Lower lobe of right lung (tissue), 2 donors: ENCODE results near the gene TMPRSS13. TPM values are rescaled to one million over a fixed set of nuclear protein-coding genes. Genes with fewer than 3 reads are reported as not detected.
"Not testable (repeated sequence)": the region's sequence is repeated elsewhere in the genome, so short reads cannot be mapped to it uniquely, and the experiment has no call there.

Experiments used
- ATAC-seq, 2 donors: fragments of 200-7000 bp; cut with Tn5 transposase; one replicate each; pipeline ENCODE4 v1.9.1; 2020 to 2022; ENCODE audit warnings: mild to moderate bottlenecking in 2 of 2, moderate library complexity in 2 of 2
- DNase-seq: peaks from one replicate; pipeline ENCODE4 v3.0.0-alpha.2; 2020
- H3K27ac ChIP-seq: fragments of 200-600 bp; one replicate; pipeline ENCODE4 v1.8.0; 2022
- H3K27me3 ChIP-seq: fragments of 200-600 bp; one replicate; pipeline ENCODE4 v1.8.0; 2022; ENCODE audit warnings: low read depth
- H3K36me3 ChIP-seq: fragments of 200-600 bp; one replicate; pipeline ENCODE4 v1.8.0; 2022; ENCODE audit warnings: mild to moderate bottlenecking
- H3K4me1 ChIP-seq: fragments of 200-600 bp; one replicate; pipeline ENCODE4 v1.8.0; 2022
- H3K4me3 ChIP-seq: fragments of 200-600 bp; one replicate; pipeline ENCODE4 v1.8.0; 2022; ENCODE audit warnings: mild to moderate bottlenecking
- H3K9me3 ChIP-seq: fragments of 200-600 bp; one replicate; pipeline ENCODE4 v1.8.0; 2022
- CTCF ChIP-seq: fragments of 200-600 bp; IDR thresholded peaks from one replicate; pipeline ENCODE4 v1.8.0; 2022; ENCODE audit warnings: antibody characterized with exemption, mild to moderate bottlenecking
- intact Hi-C: fragments of 100-400 bp; cut with DNase I; formaldehyde crosslinking; loops from one replicate; pipeline ENCODE4 v1.11.0; 2022
- total RNA-seq: library from RNA; stranded (reverse); fragmentation: NEBNext Ultra II Directional; extraction: Animal tissue kit (Norgen Biotek cat#: 25700); gene quantifications from one replicate; pipeline ENCODE4 v1.2.1, GENCODE V29; 2021
- donor health status: DM: no; HTN: yes; CAD: no; lungs with severe emphysema.

Gene TMPRSS13
- total RNA-seq, 1 donor from 2014 or later = 7.0 TPM

- Histone ChIP-seq H3K27me3 (no peaks in the 10 kb centered on the region), H3K4me3 (no peak overlapping the region), H3K4me1 (no peaks in the 10 kb centered on the region), H3K27ac (no peak overlapping the region), H3K9me3 (no peaks in the 10 kb centered on the region), H3K36me3 (no peaks in the 10 kb centered on the region)
- intact Hi-C loops = no loop called here
- TF ChIP-seq CTCF = no peak
- DNase-seq (no peak), ATAC-seq (no peak)
Measured at GRCh38 chr11:117958949-117959348, 29.7 kb upstream of the TMPRSS13 start.

DNA sequence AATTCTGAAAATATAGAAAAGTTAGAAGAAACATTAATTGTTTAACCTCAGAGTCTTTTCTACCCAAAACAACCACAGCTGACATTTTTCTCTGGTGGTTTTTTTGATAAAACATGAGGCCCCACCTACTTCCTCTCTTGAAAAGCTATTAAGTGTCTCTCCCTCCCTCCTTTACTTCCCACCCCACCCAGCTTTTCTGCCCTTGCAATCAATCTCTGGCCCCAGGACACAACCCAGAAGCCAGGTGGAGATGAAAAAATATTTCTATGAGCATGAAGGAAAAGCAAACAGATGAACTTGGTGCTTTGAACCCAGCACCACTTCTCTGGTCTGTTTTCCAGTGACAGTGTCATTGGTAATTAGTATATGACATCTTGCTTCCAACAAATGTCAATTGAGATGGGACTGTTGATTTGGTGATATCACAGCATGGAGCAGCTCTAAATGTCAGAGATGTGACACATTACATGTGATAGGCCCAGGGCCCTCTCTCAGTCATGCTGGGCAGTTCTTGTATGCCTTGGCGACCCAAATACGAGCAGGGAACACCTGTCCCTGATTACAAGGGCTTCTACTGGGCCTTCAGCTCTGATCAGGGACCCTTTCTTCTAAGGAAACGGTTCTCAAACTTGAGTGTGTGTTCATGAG, 23.9 kb upstream of the TMPRSS13 start:
- H3K4me1 ChIP-seq = peaks cover 46% of the 10 kb centered on the region
- H3K9me3 ChIP-seq = no peaks in the 10 kb centered on the region
- H3K27ac ChIP-seq = no peak overlapping the region
- no peaks in the 10 kb centered on the region for H3K27me3 ChIP-seq
- no peak overlapping the region for H3K4me3 ChIP-seq
- TF ChIP-seq CTCF = no peak
- intact Hi-C loops = no loop called here
- H3K36me3 ChIP-seq = no peaks in the 10 kb centered on the region
- ATAC-seq = no peak
- no peak for DNase-seq

DNA sequence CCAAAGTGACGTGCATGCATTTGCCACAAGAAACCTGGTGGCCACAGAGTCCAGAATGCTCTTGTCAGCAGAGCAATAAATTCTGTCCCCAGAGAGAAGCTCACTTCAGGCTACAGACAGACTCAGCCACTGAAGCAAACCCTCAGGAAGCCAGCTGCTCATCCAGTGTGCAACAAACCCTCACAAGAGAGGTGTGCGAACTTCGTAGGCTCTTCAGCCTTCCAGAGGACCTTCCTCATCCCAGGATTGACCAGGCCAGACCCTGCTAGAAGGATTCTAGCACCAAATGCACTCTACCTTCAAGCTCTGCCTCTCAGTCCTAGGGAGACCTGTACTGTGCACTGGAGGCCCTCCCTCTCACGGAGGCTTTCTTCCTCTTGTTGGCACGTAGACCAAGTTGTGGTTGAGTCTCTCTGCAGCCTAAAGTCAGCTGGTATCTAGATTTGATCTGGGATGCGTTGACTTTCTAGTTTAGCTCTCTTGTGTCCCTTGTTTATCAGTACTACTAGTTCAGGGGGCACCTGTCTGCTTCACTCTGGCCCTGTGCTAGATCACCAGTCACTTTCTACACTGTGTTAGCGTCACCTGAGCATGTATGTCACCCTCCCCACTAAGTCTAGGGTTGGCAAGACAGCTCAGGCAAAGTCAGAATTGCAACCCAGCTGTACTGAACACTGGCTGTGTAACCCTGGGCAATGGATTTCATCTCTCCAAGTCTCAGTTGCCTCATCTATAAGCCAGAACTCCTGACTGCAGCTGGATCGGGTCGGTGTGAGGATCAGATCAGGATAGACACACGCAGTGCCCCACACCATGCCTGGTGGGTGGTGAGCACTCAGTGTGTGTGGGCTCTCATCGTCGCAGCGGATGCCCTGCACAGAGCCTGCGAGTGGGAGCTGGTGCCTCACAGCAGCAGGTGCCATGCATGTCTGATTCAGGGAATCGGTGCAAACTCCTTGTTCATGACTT, 22.1 kb upstream of the TMPRSS13 start:
- ATAC-seq (peak; percentile 20 to 36), DNase-seq (no peak)
- H3K27ac ChIP-seq = no peak overlapping the region
- intact Hi-C loops = no loop called here
- H3K9me3 ChIP-seq = no peaks in the 10 kb centered on the region
- peaks cover 54% of the 10 kb centered on the region for H3K4me1 ChIP-seq
- no peak for TF ChIP-seq CTCF
- no peak overlapping the region for H3K4me3 ChIP-seq
- H3K27me3 ChIP-seq = no peaks in the 10 kb centered on the region
- no peaks in the 10 kb centered on the region for H3K36me3 ChIP-seq

GRCh38 chr11:117950301-117950700, 21.1 kb upstream of the TMPRSS13 start:
- no peaks in the 10 kb centered on the region for H3K27me3 ChIP-seq
- intact Hi-C loops = no loop called here
- no peaks in the 10 kb centered on the region for H3K9me3 ChIP-seq
- H3K27ac ChIP-seq = no peak overlapping the region
- ATAC-seq = peak in 1 of 2 donors; percentile 36
- DNase-seq = no peak
- no peaks in the 10 kb centered on the region for H3K36me3 ChIP-seq
- no peak overlapping the region for H3K4me3 ChIP-seq
- peak; percentile 35 for TF ChIP-seq CTCF
- peaks cover 57% of the 10 kb centered on the region for H3K4me1 ChIP-seq

GRCh38 chr11:117949062-117949461, 19.9 kb upstream of the TMPRSS13 start:
- H3K27me3 ChIP-seq = no peaks in the 10 kb centered on the region

GRCh38 chr11:117948466-117948865, 19.3 kb upstream of the TMPRSS13 start:
- DNase-seq, ATAC-seq, H3K27me3 ChIP-seq, H3K36me3 ChIP-seq, H3K27ac ChIP-seq, H3K9me3 ChIP-seq, H3K4me3 ChIP-seq: not testable (repeated sequence)
- intact Hi-C loops = loop anchor here (10.0 kb wide), 1 partner anchor 104 kb away; no protein-coding TSS in a partner anchor
- H3K4me1 ChIP-seq = peaks cover 62% of the 10 kb centered on the region

More at GRCh38 chr11:117949062-117949461, 19.9 kb upstream of the TMPRSS13 start:
- Histone ChIP-seq H3K27ac (no peak overlapping the region), H3K4me3 (no peak overlapping the region), H3K9me3 (no peaks in the 10 kb centered on the region), H3K36me3 (no peaks in the 10 kb centered on the region), H3K4me1 (peaks cover 63% of the 10 kb centered on the region)
- DNase-seq (no peak), ATAC-seq (no peak)
- intact Hi-C loops = loop anchor here (10.0 kb wide), 1 partner anchor 104 kb away; no protein-coding TSS in a partner anchor
- no peak for TF ChIP-seq CTCF

DNA sequence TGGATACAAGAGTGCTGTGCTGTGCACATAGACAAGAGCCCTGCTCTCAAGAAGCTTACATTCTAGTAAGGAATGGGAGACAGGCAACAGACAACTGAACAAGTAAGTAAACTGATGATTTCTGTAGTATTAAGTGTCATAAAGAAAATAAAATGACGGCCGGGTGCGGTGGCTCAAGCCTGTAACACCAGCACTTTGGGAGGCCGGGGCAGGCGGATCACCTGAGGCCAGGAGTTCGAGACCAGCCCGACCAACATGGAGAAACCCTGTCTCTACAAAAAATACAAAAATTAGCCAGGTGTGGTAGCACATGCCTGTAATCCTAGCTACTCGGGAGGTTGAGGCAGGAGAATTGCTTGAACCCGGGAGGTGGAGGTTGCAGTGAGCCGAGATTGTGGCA, 18.5 kb upstream of the TMPRSS13 start:
- not testable (repeated sequence) for ATAC-seq, H3K4me3 ChIP-seq, H3K9me3 ChIP-seq, H3K27ac ChIP-seq, DNase-seq, H3K27me3 ChIP-seq, H3K36me3 ChIP-seq
- H3K4me1 ChIP-seq = peaks cover 55% of the 10 kb centered on the region
- intact Hi-C loops = loop anchor here (10.0 kb wide), 1 partner anchor 103 kb away; no protein-coding TSS in a partner anchor
